ENCODE data around the gene GPM6B. TPM values are rescaled to one million over a fixed set of nuclear protein-coding genes. Genes with fewer than 3 reads are reported as not detected.

The GPM6B gene
- total and polyA plus RNA-seq, 3 donors from 2014 or later, result 5.4 to 10.2 (median 8.5) TPM

DNA sequence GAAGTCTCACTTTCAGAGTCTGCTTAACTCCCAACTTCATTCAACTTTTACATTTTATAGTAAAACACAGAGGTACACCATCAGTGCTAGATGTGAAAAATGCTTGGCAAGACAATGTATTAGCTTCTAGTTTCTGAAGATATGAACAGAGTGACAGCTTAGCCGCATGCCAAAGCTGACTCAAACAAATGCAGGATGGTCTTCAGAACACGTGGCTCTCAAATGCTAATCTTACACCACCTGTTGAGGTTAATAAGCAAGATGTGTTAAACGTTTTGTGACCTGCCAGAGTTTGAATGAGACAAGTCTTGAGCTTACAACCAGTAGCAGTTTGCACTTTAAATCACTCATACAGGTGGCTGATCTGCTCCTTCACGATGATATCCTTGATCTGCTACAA is 18.9 kb upstream of the GPM6B start:
- 67 to 73% methylated on average over 4 of the region's 4 CpGs for WGBS, 2 donors
- no peak for TF ChIP-seq POLR2A (IDR thresholded peaks at IDR 0.05)
- TF ChIP-seq, protein P1, sequence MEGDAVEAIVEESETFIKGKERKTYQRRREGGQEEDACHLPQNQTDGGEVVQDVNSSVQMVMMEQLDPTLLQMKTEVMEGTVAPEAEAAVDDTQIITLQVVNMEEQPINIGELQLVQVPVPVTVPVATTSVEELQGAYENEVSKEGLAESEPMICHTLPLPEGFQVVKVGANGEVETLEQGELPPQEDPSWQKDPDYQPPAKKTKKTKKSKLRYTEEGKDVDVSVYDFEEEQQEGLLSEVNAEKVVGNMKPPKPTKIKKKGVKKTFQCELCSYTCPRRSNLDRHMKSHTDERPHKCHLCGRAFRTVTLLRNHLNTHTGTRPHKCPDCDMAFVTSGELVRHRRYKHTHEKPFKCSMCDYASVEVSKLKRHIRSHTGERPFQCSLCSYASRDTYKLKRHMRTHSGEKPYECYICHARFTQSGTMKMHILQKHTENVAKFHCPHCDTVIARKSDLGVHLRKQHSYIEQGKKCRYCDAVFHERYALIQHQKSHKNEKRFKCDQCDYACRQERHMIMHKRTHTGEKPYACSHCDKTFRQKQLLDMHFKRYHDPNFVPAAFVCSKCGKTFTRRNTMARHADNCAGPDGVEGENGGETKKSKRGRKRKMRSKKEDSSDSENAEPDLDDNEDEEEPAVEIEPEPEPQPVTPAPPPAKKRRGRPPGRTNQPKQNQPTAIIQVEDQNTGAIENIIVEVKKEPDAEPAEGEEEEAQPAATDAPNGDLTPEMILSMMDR (IDR thresholded peaks at IDR 0.05), result no peak
- no peaks in the 10 kb centered on the region for H3K27me3 ChIP-seq

DNA sequence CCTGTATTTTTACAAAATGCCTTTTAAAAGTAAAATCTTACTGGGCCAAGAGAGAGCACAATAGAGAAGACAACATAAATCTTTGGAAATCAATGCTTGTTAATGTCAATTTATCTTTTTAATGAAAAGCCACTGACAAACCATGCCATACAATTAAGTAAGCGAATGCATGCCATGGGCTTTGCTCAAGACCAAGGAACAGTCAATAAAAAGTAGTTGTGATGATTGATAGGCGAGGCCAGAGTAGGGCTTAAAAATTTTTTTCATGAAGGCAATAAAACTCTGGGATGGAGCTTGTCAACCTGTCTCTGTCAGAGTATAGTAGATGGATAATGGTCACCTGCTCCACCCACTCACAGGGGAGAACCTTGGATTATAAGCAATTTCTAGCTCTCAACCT is 17.5 kb upstream of the GPM6B start:
- intact Hi-C loops (cut with DNase I; ENCODE audit: low total_unique reads), result no loop called here
- no peak for TF ChIP-seq POLR2A (IDR thresholded peaks at IDR 0.05)
- TF ChIP-seq, protein P1 (IDR thresholded peaks at IDR 0.05), result no peak
- H3K27ac ChIP-seq, result no peak overlapping the region
- H3K27me3 ChIP-seq, result no peaks in the 10 kb centered on the region
- no peak for DNase-seq
- H3K36me3 ChIP-seq (ENCODE audit: low read depth, missing control alignments), result no peaks in the 10 kb centered on the region
- no peaks in the 10 kb centered on the region for H3K4me1 ChIP-seq
- WGBS, 2 donors, result 96 to 97% methylated on average over 2 of the region's 2 CpGs
- H3K4me3 ChIP-seq, result no peak overlapping the region
- H3K9me3 ChIP-seq, result no peaks in the 10 kb centered on the region

More for the DNA sequence above, 18.9 kb upstream of the GPM6B start:
- Histone ChIP-seq H3K4me3 (no peak overlapping the region), H3K4me1 (no peaks in the 10 kb centered on the region), H3K27ac (no peak overlapping the region), H3K36me3 (ENCODE audit: low read depth, missing control alignments) (no peaks in the 10 kb centered on the region), H3K9me3 (no peaks in the 10 kb centered on the region)
- no peak for DNase-seq
- intact Hi-C loops (cut with DNase I; ENCODE audit: low total_unique reads), result no loop called here

DNA sequence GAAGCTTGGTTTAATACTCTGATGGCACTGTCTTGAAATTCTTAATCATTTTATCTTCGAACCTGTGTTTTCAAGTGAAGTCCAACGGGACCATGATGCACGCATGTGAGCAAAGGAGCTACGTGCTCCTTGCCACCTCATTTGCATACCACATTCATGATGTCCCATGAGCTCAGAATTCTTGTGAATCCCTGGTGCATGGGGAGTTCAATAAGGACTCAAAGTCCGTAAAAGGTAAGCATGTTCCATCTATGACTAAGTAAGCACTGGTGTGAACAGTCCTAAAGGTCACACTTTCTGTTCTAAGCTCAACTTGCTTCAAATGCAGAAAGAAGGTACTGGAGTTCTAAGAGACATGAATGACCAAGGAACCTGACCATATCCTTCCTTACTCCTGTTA is 13.1 kb upstream of the GPM6B start:
- 84 to 95% methylated on average over 5 of the region's 5 CpGs for WGBS, 2 donors

DNA sequence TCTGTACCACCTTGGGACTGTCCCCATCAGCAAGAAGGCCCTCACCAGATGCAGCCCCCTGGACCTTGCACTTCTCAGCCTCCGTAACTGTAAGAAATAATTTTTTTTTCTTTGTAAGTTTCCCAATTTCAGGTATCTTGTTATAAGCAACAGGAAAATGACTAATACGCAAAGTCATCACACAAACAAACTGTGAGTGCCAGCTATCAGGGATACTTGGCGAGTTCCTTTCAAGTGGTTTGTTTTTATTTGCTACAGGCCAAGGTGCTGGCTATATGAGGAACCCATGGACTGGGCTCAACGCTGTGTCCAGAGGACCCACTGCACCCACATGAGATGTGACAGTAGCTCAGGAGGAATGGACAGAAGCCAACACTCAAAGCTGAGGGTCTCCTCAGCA is 11.5 kb upstream of the GPM6B start:
- Histone ChIP-seq H3K27ac (no peak overlapping the region), H3K4me1 (no peaks in the 10 kb centered on the region), H3K4me3 (no peak overlapping the region), H3K9me3 (no peaks in the 10 kb centered on the region), H3K36me3 (ENCODE audit: low read depth, missing control alignments) (no peaks in the 10 kb centered on the region), H3K27me3 (no peaks in the 10 kb centered on the region)
- intact Hi-C loops (cut with DNase I; ENCODE audit: low total_unique reads), result no loop called here
- no peak for TF ChIP-seq POLR2A (IDR thresholded peaks at IDR 0.05)
- TF ChIP-seq, protein P1 (IDR thresholded peaks at IDR 0.05), result no peak
- DNase-seq, result no peak
- 93 to 98% methylated on average over 3 to 4 of the region's 4 CpGs for WGBS, 2 donors

More for the DNA sequence above, 13.1 kb upstream of the GPM6B start:
- H3K4me1 ChIP-seq, result no peaks in the 10 kb centered on the region
- DNase-seq, result no peak
- H3K36me3 ChIP-seq (ENCODE audit: low read depth, missing control alignments), result no peaks in the 10 kb centered on the region
- TF ChIP-seq, protein P1 (IDR thresholded peaks at IDR 0.05), result no peak
- no peak for TF ChIP-seq POLR2A (IDR thresholded peaks at IDR 0.05)
- intact Hi-C loops (cut with DNase I; ENCODE audit: low total_unique reads), result no loop called here
- H3K27me3 ChIP-seq, result no peaks in the 10 kb centered on the region
- H3K9me3 ChIP-seq, result no peaks in the 10 kb centered on the region
- no peak overlapping the region for H3K4me3 ChIP-seq
- no peak overlapping the region for H3K27ac ChIP-seq

DNA sequence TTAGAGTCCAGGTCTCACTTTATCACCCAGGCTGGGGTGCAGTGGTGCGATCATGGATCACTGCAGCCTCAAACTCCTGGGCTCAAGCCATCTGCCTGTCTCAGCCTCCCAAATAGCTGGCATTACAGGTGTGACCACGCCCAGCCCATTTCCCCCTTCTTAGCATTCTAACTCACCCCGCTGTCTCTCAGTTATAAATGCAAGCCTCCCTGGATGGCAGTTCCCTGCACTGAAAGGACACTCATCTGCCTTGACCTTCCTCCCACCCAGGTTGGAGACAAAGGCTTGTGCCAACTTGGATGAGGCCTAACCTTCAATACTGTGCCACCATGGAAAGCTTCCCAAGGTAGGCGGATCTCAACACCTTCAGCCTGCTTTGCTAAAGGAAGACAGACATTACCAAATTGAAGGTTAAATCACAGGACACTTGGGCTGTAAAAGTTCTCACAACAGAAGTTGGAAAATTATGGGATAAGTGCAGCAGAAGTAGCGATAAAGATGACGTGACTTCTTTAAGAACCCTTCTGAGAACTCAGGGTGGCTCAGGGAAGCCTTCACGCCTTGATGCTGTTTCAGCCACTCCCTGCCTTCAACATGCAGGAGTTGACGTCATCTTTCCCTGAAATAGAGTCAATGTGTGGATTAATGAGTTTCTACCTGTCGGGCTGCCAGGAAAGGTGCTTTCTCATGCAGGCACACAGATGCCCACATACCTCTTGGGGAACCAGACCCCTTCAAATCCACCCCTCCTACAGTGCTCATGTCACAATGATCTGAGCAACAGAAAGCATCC is 10.6 kb upstream of the GPM6B start:
- no peak for TF ChIP-seq POLR2A (IDR thresholded peaks at IDR 0.05)
- TF ChIP-seq, protein P1 (IDR thresholded peaks at IDR 0.05), result no peak
- Histone ChIP-seq H3K27me3 (no peaks in the 10 kb centered on the region), H3K27ac (no peak overlapping the region), H3K9me3 (no peaks in the 10 kb centered on the region), H3K4me1 (no peaks in the 10 kb centered on the region), H3K4me3 (no peak overlapping the region), H3K36me3 (ENCODE audit: low read depth, missing control alignments) (no peaks in the 10 kb centered on the region)
- no peak for DNase-seq
- intact Hi-C loops (cut with DNase I; ENCODE audit: low total_unique reads), result no loop called here
- WGBS, 2 donors, result 93 to 97% methylated on average over 6 to 9 of the region's 9 CpGs
